Fibroblast of lung (primary cell): ENCODE measurements around the gene WDHD1. TPM values are rescaled to one million over a fixed set of nuclear protein-coding genes. Genes with fewer than 3 reads are reported as not detected.
"Not testable (repeated sequence)": the region's sequence is repeated elsewhere in the genome, so short reads cannot be mapped to it uniquely, and the experiment has no call there.

Experiments
- DNase-seq, 2 donors: peaks; one replicate each; pipeline versions ENCODE4 v3.0.0 to v3.0.0-alpha.2; 2010; ENCODE audit warnings: low read depth in 2 of 2
- H2AFZ ChIP-seq: 2 replicates; pipeline ENCODE4 v1.5.1; 2012; ENCODE audit warnings: low read length, control low read depth, inconsistent platforms
- H3K27ac ChIP-seq: 2 replicates; pipeline ENCODE4 v1.5.1; 2011; ENCODE audit warnings: low read length, control low read depth; ENCODE audit not compliant: insufficient read depth
- H3K27me3 ChIP-seq: 2 replicates; pipeline ENCODE4 v1.5.1; 2011; ENCODE audit warnings: mild to moderate bottlenecking, low read length; ENCODE audit not compliant: control insufficient read depth, insufficient read depth
- H3K36me3 ChIP-seq: 2 replicates; pipeline ENCODE4 v1.5.1; 2011; ENCODE audit warnings: low read length; ENCODE audit not compliant: control insufficient read depth, insufficient read depth
- H3K4me1 ChIP-seq: 2 replicates; pipeline ENCODE4 v1.5.1; 2011; ENCODE audit warnings: low read length; ENCODE audit not compliant: control insufficient read depth, insufficient read depth; ENCODE audit errors: extremely low read depth
- H3K4me2 ChIP-seq: 2 replicates; pipeline ENCODE4 v1.5.1; 2011; ENCODE audit warnings: low read length, control low read depth; ENCODE audit not compliant: insufficient read depth; ENCODE audit errors: extremely low read depth
- H3K4me3 ChIP-seq, 4 experiments: fragments of 200-600 bp in 1 of 4; sonication (generic) in 1 of 4; replicated peaks in 1 of 4; 2 replicates each; pipeline ENCODE4 v1.5.1; 2011 to 2016; ENCODE audit warnings: low read length in 4 of 4, low read depth in 3 of 4, mild to moderate bottlenecking in 3 of 4, control low read depth in 2 of 4, inconsistent platforms in 1 of 4, mixed read lengths in 1 of 4; ENCODE audit not compliant: insufficient read depth in 1 of 4; ENCODE audit errors: control extremely low read depth in 1 of 4
- H3K79me2 ChIP-seq: 2 replicates; pipeline ENCODE4 v1.5.1; 2012; ENCODE audit warnings: mild to moderate bottlenecking, low read length, inconsistent platforms; ENCODE audit not compliant: control insufficient read depth, insufficient read depth
- H3K9ac ChIP-seq: 2 replicates; pipeline ENCODE4 v1.5.1; 2011; ENCODE audit warnings: mild to moderate bottlenecking, low read length, control low read depth; ENCODE audit not compliant: insufficient read depth
- H3K9me3 ChIP-seq: 2 replicates; pipeline ENCODE4 v1.5.1; 2012; ENCODE audit warnings: low read depth, low read length; ENCODE audit not compliant: control insufficient read depth, insufficient read depth
- H4K20me1 ChIP-seq: 2 replicates; pipeline ENCODE4 v1.5.1; 2011; ENCODE audit warnings: low read length; ENCODE audit not compliant: control insufficient read depth, insufficient read depth; ENCODE audit errors: extremely low read depth
- CTCF ChIP-seq, 2 donors: IDR thresholded peaks in 1 of 2; conservative IDR thresholded peaks in 1 of 2; 1 replicate in 1 of 2; 2 replicates in 1 of 2; pipeline ENCODE4 v1.5.1; 2011 to 2012; ENCODE audit warnings: low read length in 2 of 2, control low read depth in 1 of 2, inconsistent platforms in 1 of 2, low read depth in 1 of 2, mild to moderate bottlenecking in 1 of 2
- EZH2 ChIP-seq: IDR thresholded peaks from 2 replicates; pipeline ENCODE4 v1.5.1; 2012; ENCODE audit warnings: low read length, control low read depth, mild to moderate bottlenecking; ENCODE audit errors: missing control alignments
- polyA plus RNA-seq, 2 donors: library from polyadenylated mRNA; depleted of rRNA in 1 of 2; stranded (reverse) in 1 of 2; unstranded in 1 of 2; fragments of >200 nt; gene quantifications; 2 replicates each; pipeline ENCODE4 v1.2.1, GENCODE V29; 2011 to 2012; ENCODE audit warnings: missing spikeins in 1 of 2
- total RNA-seq: library from RNA; depleted of rRNA; stranded (reverse); fragments of >200 nt; gene quantifications from 2 replicates; pipeline ENCODE4 v1.2.1, GENCODE V29; 2014

WDHD1 gene
- total and polyA plus RNA-seq, 2 donors (not counting 1 experiment from before 2014, with no cell fraction given) = 7.3 to 8.6 TPM

- H3K27ac ChIP-seq = no peak overlapping the region
- peaks cover 5% of the 10 kb centered on the region for H3K79me2 ChIP-seq
- no peak overlapping the region for H3K4me2 ChIP-seq
- H3K9me3 ChIP-seq = no peaks in the 10 kb centered on the region
- H3K9ac ChIP-seq = no peak overlapping the region
- H4K20me1 ChIP-seq = no peaks in the 10 kb centered on the region
- no peak for TF ChIP-seq EZH2
- no peak for TF ChIP-seq CTCF (conservative IDR thresholded peaks at IDR 0.05 in 1 of 2, IDR thresholded peaks at IDR 0.05 in 1 of 2; ENCODE audit: low read depth in 1 of 2, low read length in 2 of 2)
- peak in 1 of 2 donors; percentile 39 for DNase-seq
- H3K4me1 ChIP-seq = no peaks in the 10 kb centered on the region
- no peak overlapping the region for H2AFZ ChIP-seq
- peaks cover 5% of the 10 kb centered on the region for H3K36me3 ChIP-seq
- no peak overlapping the region for H3K4me3 ChIP-seq
- no peaks in the 10 kb centered on the region for H3K27me3 ChIP-seq
Observed at GRCh38 chr14:55043528-55043927, 16.6 kb upstream of the WDHD1 start.

GRCh38 chr14:55038708-55039107, 11.8 kb upstream of the WDHD1 start:
- peaks cover 5% of the 10 kb centered on the region for H3K79me2 ChIP-seq
- H2AFZ ChIP-seq = no peak overlapping the region
- H3K9ac ChIP-seq = no peak overlapping the region
- DNase-seq = no peak
- no peaks in the 10 kb centered on the region for H3K27me3 ChIP-seq
- H3K9me3 ChIP-seq = no peaks in the 10 kb centered on the region
- peaks cover 5% of the 10 kb centered on the region for H3K36me3 ChIP-seq
- H3K27ac ChIP-seq = no peak overlapping the region
- H4K20me1 ChIP-seq = no peaks in the 10 kb centered on the region
- no peak overlapping the region for H3K4me2 ChIP-seq
- no peak overlapping the region for H3K4me3 ChIP-seq
- no peaks in the 10 kb centered on the region for H3K4me1 ChIP-seq
- TF ChIP-seq EZH2 = no peak
- TF ChIP-seq CTCF (conservative IDR thresholded peaks at IDR 0.05 in 1 of 2, IDR thresholded peaks at IDR 0.05 in 1 of 2; ENCODE audit: low read depth in 1 of 2, low read length in 2 of 2) = no peak

- not testable (repeated sequence) for H4K20me1 ChIP-seq, H3K9me3 ChIP-seq, H3K27ac ChIP-seq, H3K9ac ChIP-seq, H3K79me2 ChIP-seq, H3K36me3 ChIP-seq, H3K27me3 ChIP-seq, H3K4me1 ChIP-seq, H3K4me2 ChIP-seq, H2AFZ ChIP-seq, DNase-seq, H3K4me3 ChIP-seq
Observed at GRCh38 chr14:55037995-55038394, 11.1 kb upstream of the WDHD1 start.
